ENCODE data around the gene AKT1. TPM values are rescaled to one million over a fixed set of nuclear protein-coding genes. Genes with fewer than 3 reads are reported as not detected.
"Not testable (repeated sequence)": the region's sequence is repeated elsewhere in the genome, so short reads cannot be mapped to it uniquely, and the experiment has no call there.

The AKT1 gene
- total RNA-seq, 1 donor from 2014 or later = 261 TPM

GRCh38 chr14:104739026-104739425, 56.5 kb downstream of the AKT1 start:
- DNase-seq (ENCODE audit: low read depth) = no peak

- DNase-seq (ENCODE audit: low read depth) = no peak
Observed at GRCh38 chr14:104738375-104739019, 57.1 kb downstream of the AKT1 start.

GRCh38 chr14:104735830-104736642, 59.5 kb downstream of the AKT1 start:
- DNase-seq (ENCODE audit: low read depth) = peak; percentile 44

GRCh38 chr14:104734991-104735779, 60.4 kb downstream of the AKT1 start:
- no peak for DNase-seq (ENCODE audit: low read depth)

- no peak for DNase-seq (ENCODE audit: low read depth)
Observed at GRCh38 chr14:104734601-104734990, 61.0 kb downstream of the AKT1 start.

- no peak for DNase-seq (ENCODE audit: low read depth)
Observed at GRCh38 chr14:104734051-104734587, 61.4 kb downstream of the AKT1 start.

GRCh38 chr14:104732931-104733681, 62.4 kb downstream of the AKT1 start:
- DNase-seq (ENCODE audit: low read depth) = peak; percentile 36

GRCh38 chr14:104732355-104732804, 63.2 kb downstream of the AKT1 start:
- peak; percentile 75 for DNase-seq (ENCODE audit: low read depth)

- no peak for DNase-seq (ENCODE audit: low read depth)
Observed at GRCh38 chr14:104731320-104732294, 63.9 kb downstream of the AKT1 start.

GRCh38 chr14:104730487-104730886, 65.1 kb downstream of the AKT1 start:
- DNase-seq (ENCODE audit: low read depth) = no peak

GRCh38 chr14:104729835-104730181, 65.7 kb downstream of the AKT1 start:
- DNase-seq (ENCODE audit: low read depth) = no peak

GRCh38 chr14:104729176-104729834, 66.2 kb downstream of the AKT1 start:
- not testable (repeated sequence) for DNase-seq (ENCODE audit: low read depth)

- DNase-seq (ENCODE audit: low read depth) = no peak
Observed at GRCh38 chr14:104728631-104729030, 66.9 kb downstream of the AKT1 start.

GRCh38 chr14:104726600-104727451, 68.7 kb downstream of the AKT1 start:
- DNase-seq (ENCODE audit: low read depth) = no peak

- DNase-seq (ENCODE audit: low read depth) = no peak
Observed at GRCh38 chr14:104725772-104726548, 69.6 kb downstream of the AKT1 start.

GRCh38 chr14:104724981-104725771, 70.4 kb downstream of the AKT1 start:
- no peak for DNase-seq (ENCODE audit: low read depth)

GRCh38 chr14:104724407-104724980, 71.1 kb downstream of the AKT1 start:
- DNase-seq (ENCODE audit: low read depth) = no peak
